GM18868 (cell line): ENCODE results near the gene CNGA2.

Experiments used
- ATAC-seq: cut with Tn5 transposase; IDR thresholded peaks from one replicate; pipeline ENCODE4 v1.9.1; 2021; ENCODE audit warnings: mild to moderate bottlenecking, moderate library complexity; ENCODE audit not compliant: unreplicated experiment

Gene CNGA2

DNA sequence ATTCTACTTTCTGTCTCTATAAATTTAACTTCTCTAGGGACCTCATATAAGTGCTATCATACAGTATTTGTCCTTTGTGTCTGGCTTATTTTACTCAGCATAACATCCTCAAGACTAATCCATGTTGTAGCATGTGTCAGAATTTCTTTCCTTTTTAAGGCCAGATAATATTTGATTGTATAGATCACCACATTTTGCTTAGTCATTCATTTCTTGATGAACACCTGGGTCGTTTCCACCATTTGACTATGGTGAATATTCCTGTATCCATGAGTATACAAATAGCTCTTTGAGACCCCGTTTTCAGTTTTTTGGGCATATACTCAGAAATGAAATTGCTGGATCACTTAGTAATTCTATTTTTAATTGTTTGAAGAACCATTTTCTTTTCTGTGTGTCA is 12.0 kb downstream of the CNGA2 start:
- no peak for ATAC-seq

GRCh38 chrX:151750511-151750910 is 16.0 kb downstream of the CNGA2 start:
- ATAC-seq = no peak

DNA sequence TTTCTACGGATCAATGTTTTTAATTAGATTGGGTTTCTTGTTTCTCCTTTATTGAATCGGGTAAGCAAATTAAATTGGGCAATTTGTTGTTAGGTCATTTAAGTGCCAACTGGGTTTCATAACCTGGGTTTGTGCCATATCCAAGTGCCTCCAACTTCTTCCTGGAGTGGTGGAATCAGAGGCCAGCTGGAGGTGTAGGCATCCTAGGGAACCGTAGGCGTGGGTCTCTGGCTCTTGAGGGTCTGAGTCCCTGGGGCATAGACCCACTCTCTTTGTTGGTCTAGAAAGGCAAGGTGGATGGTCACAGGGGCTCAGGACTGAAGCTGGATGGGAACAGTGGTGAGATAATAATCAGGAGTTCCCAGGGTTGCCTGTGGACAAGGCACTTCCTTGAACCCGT is 18.3 kb downstream of the CNGA2 start:
- no peak for ATAC-seq

- ATAC-seq = peak; percentile 86
Measured at GRCh38 chrX:151753313-151754046, 18.9 kb downstream of the CNGA2 start.

GRCh38 chrX:151754047-151754429 is 19.5 kb downstream of the CNGA2 start:
- ATAC-seq = no peak

GRCh38 chrX:151754641-151755215 is 20.2 kb downstream of the CNGA2 start:
- no peak for ATAC-seq

GRCh38 chrX:151759041-151759708 is 24.6 kb downstream of the CNGA2 start:
- ATAC-seq = no peak

DNA sequence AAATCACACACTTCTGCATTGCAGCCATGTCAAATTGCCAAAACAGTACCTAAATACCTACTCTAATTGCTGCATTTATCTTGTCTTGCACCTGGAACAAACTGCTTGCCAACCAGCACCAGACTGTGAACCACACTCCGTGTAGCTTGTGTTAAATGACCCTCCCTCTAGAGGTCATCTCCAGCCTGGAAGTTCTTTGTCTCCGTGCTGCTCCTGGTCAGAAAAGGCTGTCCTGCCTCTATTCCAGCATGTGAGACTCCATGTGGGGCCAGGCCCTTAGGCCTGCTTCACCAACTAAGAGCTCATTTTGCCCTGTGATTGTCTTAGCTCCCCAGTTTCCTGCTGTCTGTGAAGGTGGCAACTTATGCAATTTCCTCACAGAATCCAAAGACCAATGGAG is 28.3 kb downstream of the CNGA2 start:
- ATAC-seq = no peak

DNA sequence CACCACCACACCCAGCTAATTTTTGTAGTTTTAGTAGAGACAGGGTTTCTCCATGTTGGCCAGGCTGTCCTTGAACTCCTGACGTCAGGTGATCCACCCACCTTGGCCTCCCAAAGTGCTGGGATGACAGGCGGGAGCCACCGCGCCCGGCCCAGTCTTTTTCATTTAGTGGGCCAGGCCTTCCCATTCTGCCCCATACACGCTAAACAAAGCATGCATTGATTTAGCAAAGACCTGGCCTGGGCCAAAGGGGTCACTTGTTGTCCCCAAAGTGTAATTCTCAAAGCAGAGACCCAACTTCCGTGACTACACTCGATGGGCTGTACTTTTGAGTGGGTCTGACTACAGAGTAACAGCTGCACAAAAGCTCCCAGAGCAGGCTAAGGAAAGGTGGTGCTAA is 29.2 kb downstream of the CNGA2 start:
- no peak for ATAC-seq

GRCh38 chrX:151765026-151765425 is 30.5 kb downstream of the CNGA2 start:
- ATAC-seq = no peak

- no peak for ATAC-seq
Measured at GRCh38 chrX:151771726-151772125, 37.2 kb downstream of the CNGA2 start.

GRCh38 chrX:151773434-151773833 is 38.9 kb downstream of the CNGA2 start:
- ATAC-seq = no peak

DNA sequence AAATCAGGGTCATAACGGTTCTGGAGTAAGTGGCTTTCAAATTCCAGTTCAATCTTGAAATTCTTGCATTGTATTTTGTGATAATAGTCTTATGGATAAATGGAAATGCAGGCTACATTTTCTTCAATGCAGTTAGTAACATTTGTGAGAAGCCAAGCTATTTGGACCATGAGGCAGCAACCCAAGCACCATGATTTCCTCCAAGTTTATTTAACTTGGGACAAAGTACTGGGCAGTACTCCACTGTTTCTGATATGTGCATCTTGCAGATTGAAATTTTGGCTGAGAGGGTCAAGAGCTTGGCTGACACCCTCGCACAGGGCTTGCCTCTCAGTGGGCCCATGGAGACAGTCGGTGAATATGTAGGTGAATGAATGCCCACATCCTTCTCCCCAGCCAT is 39.9 kb downstream of the CNGA2 start:
- no peak for ATAC-seq

DNA sequence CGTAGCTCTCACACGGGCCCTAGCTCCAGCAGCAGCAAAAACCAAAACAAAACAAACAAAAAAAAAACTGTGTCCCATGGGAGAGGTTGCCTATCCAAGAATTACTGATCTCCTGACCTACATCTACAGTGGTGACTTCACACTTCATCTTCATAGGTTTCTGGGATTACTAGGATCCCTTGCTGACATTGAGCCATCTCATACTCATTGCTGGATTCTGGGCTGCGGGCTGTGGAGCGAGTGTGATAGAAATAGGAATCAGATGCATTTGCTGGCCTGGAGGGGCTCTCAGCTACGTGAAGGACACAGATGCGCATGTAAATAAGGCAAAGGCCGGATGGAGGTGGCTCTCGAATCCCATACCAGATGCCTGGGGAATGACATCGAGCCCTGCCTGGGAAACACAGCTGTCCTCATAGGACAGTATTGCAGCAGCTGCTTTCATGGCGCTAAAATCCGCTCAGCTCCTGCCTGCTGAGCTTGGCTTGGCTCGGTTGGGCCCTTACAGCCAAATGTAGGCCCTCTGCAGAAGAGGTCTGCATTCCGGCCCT is 41.7 kb downstream of the CNGA2 start:
- ATAC-seq = no peak

- no peak for ATAC-seq
Measured at GRCh38 chrX:151776936-151777335, 42.4 kb downstream of the CNGA2 start.

- ATAC-seq = no peak
Measured at GRCh38 chrX:151779258-151779657, 44.7 kb downstream of the CNGA2 start.

GRCh38 chrX:151780621-151781020 is 46.1 kb downstream of the CNGA2 start:
- no peak for ATAC-seq

- no peak for ATAC-seq
Measured at GRCh38 chrX:151789179-151789800, 54.7 kb downstream of the CNGA2 start.

DNA sequence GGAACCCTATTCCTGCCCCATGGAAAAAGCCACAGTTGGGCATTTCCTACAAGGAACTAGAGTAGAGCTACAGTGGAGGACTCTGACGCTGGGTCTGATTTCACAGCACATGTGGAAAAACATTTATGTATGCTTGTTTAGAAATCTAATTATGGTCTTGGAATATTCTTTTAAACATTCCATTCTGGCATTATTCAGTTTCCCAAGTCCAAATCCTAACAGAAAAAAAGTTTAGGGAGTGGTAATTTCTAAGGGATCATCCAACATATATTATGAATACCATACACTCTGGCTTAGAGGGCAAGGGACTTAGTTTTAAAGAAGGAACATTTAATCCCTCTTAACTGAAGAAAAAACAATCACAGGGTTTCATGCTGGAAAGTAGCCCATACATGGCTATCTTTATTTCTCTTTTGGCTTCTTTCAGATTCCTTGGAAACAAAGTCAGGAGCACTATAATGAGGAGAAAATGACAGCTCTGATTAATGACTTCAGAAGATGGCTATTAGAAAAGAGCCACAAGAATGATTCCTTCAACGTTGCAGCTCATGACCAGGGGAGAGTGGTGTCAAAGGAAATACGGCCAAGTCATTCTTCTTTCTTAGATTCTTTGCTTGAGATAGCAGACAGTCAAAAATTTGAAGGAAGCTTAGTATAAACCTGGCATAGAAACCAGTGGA is 56.1 kb downstream of the CNGA2 start:
- ATAC-seq = no peak

- no peak for ATAC-seq
Measured at GRCh38 chrX:151791961-151792360, 57.4 kb downstream of the CNGA2 start.

DNA sequence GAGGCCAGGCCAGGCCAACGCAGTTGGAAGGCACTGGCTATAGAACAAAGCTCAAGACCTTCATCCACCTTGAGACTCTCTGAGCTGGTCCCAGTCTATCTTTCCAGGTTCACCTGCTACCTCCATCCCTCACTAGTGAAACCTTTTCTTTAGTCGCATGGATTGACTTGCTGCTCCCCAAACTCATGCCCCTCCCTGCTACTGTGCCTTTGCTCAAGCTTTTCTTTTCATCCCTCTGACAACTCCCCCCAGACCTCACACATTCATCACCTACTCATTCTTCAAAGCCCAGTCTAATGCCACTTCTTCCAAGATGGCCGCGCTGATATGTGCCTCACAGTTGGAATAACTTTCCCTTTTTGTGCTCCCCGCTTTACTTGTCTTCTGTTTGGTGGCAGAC is 58.0 kb downstream of the CNGA2 start:
- ATAC-seq = no peak
